Measurements from ENCODE around the gene CRYBA2.

DNA sequence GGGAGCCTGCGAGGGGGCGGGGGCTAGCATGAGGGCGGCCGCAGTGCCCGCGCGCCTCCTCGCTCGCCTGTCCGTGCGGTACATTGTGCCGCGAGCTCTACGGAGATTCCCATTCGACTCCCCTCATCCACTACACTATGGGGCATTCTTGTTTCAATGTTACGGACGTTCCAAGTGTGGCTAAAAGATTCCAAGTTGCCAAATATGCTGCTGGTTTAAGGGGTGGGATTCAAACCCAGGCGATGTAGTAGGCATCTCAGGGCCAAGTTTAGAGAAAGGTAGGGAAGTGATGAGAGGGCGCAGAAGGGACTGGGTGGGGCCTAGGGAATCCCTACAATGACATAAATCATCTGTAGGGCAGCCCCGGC, 10.0 kb upstream of the CRYBA2 start:
- TF ChIP-seq EZH2 (IDR thresholded peaks at IDR 0.05; ENCODE audit: insufficient read depth, poor library complexity, severe bottlenecking) (no peak), EZH2phosphoT487 (IDR thresholded peaks at IDR 0.05; ENCODE audit: insufficient read depth, low read depth) (no peak)
